Measurements from ENCODE around the gene CCDC9B.

The CCDC9B gene

GRCh38 chr15:40340740-40341400, at the start of gene CCDC9B:
CCDC9B (minus strand) TSS chr15:40340939; CDS start chr15:40340819, 120 bp downstream.
- no peak for DNase-seq

GRCh38 chr15:40389824-40390595, 49.3 kb upstream of the CCDC9B start:
- no peak for DNase-seq

- DNase-seq: no peak
Observed at GRCh38 chr15:40388941-40389823, 48.4 kb upstream of the CCDC9B start.

DNA sequence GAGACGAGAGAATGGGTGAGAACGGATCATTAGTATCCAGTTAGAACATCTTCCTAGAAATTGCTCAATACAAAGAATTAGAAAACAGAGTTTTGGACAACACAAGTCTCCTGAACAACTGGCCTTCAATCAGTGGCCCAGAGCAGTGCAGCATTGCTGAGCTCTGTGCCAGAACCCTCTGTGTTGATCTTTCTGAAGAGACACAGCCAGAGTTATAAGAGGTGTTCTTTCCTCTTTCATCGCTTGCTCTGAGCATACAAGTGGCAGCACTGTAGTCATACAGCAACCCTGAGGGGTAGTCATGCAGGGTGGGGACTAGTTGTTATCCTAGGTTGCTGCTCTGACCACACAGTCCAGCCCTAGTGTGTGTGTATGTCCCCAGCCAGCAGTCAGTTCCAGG, 45.7 kb upstream of the CCDC9B start:
- DNase-seq: no peak

DNA sequence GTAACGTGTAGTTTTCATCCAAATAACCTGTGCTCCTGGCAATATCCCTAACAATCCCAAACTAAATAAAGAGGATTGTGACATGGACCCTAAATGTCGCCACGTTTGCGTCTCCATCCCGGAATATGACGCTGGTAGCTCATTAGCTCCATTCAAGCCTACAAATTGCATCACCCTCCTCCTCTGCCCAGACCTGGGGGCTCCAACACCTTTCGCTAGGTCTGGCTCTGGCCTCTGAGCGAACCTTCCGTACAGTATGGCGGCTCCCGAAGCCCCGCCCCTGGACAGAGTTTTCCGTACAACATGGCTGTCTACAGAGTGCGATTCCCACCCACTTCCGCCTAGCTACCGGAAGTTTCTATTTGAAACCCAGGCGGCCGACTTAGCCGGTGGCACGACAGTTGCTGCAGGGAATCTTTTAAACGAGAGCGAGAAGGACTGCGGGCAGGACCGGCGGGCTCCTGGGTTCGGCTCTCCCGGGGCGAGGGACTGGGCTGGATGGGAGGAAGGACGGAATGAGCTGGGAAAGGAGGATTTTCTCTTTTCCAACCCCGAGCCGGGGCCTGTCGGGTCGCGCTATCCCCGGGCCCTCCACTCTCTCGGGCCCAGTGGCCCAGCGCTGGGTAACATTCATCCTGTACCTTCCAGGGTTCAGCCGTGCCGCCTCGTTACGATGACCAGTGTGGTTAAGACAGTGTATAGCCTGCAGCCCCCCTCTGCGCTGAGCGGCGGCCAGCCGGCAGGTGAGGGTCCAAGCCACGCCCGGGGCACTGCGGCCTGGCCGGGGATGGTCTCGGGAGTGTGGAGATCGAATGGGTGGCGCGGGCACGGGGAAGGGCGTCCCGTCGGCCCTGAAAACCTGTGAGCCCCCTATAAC, 42.1 kb upstream of the CCDC9B start, which contains the start of gene KNSTRN:
KNSTRN (plus strand) TSS at position 142 of the 877 bp plus-strand sequence; CDS start at position 257, 115 bp downstream.
- peak; percentile 85 for DNase-seq

DNA sequence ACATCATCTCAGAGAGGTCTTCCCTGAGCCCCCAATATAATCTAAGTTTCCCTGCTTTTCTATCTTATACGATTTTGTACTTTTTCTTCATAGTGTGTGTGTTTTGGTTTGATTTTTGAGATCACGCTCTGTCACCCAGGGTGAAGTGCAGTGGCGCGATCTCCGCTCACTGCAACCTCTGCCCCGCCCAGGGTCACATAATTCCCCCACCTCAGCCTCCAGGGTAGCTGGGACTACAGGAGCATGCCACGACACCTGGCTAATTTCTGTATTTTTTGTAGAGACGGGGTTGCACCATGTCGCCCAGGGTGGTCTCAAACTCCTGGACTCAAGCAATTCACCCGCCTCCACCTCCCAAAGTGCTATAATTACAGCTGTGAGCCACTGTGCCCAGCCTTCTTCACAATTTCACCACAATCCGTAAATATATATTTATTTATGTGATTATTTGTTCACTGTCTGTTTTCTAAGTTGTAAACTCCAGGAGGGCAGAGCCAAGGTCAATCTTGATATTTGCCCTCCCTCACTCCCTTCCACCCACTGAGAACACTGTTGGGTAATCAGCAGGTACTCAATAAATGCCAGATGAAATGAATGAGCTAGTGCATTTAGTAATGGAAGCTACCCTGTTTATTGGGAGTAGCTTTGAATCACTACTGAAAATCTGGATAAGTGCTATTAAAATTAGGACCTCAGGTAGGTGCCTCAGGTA, 41.2 kb upstream of the CCDC9B start:
- DNase-seq: no peak

DNA sequence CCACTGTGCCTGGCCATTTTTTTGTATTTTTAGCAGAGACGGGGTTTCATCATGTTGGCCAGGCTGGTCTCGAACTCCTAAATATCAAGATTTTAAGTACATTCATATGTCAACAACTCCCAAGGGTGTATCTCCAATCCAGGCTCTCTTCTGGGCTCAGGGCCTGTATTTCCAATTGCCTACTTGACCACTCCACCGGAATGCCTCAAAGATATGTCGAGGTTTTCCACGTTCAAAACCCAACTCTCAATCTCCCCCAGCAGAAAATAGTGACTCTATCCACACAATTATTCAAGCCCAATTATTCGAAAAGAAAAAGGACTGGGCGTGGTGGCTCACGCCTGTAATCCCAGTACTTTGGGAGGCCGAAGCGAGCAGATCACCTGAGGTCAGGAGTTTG, 39.9 kb upstream of the CCDC9B start:
- DNase-seq: no peak

- no peak for DNase-seq
Observed at GRCh38 chr15:40379853-40380252, 39.1 kb upstream of the CCDC9B start.

- DNase-seq: no peak
Observed at GRCh38 chr15:40379374-40379773, 38.6 kb upstream of the CCDC9B start.

DNA sequence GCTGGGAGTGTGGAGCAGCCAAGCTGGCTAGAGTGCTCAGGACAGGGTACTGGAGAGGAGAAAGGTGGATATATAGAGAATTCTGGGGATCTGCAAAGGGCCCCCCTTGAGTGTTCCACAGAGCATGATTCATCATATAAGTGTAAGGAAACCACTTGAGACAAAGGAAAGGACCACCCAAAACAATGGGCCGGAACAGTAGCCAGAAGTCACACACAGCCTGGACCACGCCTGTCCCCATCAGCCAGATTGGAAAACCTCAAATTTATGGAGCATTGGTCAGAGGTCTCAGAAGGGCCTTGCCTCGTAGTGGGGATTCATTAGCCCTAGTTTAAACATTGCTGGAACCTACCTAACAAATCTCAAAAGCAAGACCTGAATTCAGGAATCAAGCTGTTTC, 36.9 kb upstream of the CCDC9B start:
- no peak for DNase-seq

DNA sequence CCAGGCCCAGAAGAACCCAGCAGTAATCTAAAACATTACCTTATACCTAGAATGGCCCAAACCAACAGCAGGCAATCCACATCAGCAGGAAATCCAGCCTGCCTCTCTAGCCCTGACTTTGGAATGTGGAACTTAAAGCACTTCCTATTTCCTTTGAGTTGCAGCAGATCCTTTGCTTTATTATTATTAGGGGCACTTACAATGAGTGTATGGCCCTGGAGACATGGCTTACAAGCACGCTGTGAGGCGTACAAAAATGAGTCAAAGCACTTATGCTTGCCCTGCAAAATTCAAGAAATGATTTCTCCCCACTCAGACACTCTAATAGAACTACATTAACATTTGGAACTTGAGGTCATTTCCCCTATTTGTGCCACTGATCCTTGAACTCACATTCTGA, 32.2 kb upstream of the CCDC9B start:
- no peak for DNase-seq

- no peak for DNase-seq
Observed at GRCh38 chr15:40369971-40370370, 29.2 kb upstream of the CCDC9B start.

DNA sequence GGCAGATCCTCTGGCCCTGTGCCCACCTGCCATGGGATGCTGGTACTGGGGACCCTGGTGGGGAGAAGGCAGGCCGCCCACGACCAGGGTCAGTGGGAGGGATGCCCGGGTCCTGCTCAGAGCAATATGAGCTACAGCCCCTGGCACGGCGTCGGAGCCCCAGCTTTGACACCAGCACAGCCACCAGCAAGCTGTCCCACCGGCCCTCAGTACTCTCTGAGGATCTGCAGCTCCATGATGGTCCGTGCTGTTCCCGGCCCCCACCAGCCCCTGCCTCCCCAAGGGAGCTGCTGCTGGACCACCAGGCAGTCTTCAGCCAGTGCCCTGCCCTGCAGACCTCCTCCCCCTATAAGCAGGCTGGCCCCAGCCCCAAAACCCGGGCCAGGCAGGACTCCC, 28.7 kb upstream of the CCDC9B start:
- DNase-seq: no peak

GRCh38 chr15:40368719-40369473, 28.2 kb upstream of the CCDC9B start:
- no peak for DNase-seq

- DNase-seq: peak; percentile 73
Observed at GRCh38 chr15:40367686-40368611, 27.2 kb upstream of the CCDC9B start.

- DNase-seq: no peak
Observed at GRCh38 chr15:40367371-40367685, 26.6 kb upstream of the CCDC9B start.

DNA sequence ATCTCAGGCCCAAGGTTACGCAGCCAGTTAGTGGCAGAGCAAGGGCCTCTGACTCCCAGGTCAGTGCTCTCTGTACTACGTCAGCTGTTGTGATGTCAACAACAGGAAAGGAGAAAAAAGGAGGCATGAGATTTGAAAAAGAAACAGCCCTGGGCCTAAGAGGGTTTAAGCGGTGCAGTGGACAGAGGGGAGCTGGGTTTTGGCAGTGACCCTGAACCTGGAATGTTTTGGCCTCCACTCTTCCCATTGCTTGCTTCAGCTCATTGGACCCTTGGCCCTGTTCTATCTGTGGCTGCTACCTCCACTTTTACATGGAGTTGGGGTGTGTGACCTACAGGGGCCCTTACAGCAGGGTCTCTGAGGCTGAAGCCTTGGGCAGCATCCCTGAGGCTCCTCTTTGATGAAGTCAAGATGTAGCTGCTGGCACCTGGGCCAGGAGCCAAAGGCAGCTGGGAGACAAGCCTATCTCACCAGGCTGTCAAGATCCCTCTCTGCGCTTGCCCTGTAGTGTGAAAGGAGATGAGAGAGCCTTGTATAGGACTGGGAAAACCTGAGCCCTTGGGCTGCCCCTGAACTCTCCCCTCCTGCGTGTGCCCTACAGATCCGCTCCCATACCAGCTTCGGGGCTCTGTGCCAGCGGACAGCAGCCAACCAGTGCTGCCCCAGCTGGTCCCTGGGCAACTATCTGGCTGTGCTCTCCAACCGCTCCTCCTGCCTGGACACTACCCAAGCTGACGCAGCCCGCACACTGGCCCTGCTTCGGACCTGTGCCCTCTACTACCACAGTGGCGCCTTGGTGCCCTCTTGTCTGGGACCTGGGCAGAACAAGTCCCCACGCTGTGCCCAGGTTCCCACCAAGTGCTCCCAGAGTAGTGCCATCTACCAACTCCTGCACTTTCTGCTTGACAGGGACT, 26.0 kb upstream of the CCDC9B start:
- no peak for DNase-seq

GRCh38 chr15:40365624-40366456, 25.1 kb upstream of the CCDC9B start:
- no peak for DNase-seq
